ENCODE measurements around the gene GRM7.

GRCh38 chr3:7630351-7630911, 769.5 kb downstream of the GRM7 start:
- TF ChIP-seq CTCF (IDR thresholded peaks at IDR 0.05 in 8 of 11, conservative IDR thresholded peaks at IDR 0.05 in 3 of 11) (no peak), POLR2A (IDR thresholded peaks at IDR 0.05) (no peak), POLR2AphosphoS5 (IDR thresholded peaks at IDR 0.05) (no peak)
